HG03175 (cell line): ENCODE data around the gene CREG2.
"Not testable (repeated sequence)": the region's sequence is repeated elsewhere in the genome, so short reads cannot be mapped to it uniquely, and the experiment has no call there.

Source experiments
- ATAC-seq: cut with Tn5 transposase; IDR thresholded peaks from one replicate; pipeline ENCODE4 v1.9.1; 2021; ENCODE audit warnings: mild to moderate bottlenecking, moderate library complexity; ENCODE audit not compliant: unreplicated experiment

The CREG2 gene

DNA sequence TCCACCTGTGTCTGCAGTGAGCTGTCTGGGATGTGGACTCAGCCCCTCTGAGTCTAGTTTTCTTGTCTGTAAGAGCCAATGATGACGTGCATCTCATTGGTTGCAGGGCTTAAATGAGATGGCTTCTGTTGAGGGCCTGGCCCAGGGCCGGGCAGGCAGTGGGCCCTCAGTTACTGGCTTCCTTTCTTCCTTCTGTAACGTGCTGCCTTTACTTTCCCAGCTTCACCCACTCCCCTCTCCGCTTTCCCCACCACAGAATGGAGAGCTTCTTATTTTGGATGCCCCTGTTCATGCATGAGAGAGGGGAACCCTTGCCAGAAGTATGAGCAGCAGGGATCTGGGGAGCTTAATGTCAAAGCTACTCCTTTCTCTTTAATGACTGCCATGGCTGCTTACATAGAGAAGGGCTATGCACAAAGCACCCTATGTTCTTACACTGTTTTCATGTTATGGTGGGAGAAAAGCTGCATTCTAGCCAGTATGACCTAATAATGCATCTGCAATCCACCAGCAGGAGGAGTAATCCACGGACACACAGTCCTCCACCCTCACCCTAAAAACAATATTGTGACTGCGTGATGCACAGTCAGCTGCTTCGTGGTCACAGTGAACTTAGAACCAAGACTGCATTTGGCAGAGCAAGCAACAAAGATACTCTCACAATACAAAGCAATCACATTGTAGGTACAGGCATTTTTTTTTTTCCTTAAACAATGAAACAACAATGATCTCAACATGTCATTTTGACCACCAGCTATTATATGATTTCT lies 37.2 kb downstream of the CREG2 start:
- no peak for ATAC-seq

DNA sequence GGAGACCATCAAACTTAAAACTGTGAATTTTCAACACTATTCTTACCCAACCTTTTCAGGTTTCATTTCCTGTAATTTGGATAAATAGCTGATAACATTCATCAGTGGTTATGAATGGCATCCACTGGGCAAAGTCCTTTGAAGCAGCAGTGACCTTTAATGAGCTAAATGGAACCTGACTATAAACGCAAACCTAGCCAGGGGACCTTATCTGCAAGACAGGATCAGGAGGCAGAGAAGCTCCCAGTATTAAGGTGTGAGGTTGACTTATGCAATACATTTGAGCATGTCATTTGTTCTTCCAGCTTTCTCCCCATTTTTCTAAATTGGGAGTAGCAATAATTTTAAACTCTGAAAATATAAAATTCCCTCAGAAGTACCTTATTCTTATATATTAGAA lies 38.4 kb downstream of the CREG2 start:
- ATAC-seq = no peak

DNA sequence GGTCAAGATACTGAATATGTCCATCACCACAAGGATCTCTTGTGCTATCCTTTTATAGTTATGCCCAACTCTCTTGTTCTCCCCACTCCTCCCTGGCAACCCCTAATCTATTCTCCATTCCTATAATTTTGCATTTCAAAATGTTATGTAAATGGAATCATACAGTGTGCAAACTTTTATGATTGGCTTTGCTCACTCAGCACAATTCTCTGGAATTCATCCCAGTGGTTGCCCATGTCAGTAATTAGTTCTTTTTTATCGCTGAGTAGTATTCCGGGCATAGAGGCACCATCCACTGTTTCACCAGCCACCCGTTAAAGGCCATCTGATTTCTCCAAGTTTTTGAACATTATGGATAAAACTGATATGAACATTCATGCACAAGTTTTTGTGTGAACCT lies 40.4 kb downstream of the CREG2 start:
- no peak for ATAC-seq

DNA sequence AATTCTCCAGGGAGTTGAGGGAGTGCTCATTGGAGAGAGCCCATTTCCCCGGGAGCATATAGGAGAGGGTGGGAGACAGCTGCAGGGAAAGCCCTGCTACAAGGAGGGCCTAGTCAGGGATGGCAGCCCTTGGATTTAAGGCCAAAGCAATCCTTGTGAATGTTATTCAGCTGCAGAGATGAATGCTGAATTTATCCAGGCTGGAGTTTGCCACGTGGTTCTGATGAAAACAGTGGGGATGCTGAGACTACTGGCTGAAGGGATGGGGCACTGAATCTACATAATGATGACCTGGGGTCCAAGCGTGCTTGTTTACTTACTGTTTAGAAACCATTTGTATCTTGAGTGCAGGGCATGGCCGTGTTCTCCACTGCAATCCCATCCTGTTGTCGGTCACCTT lies 43.2 kb downstream of the CREG2 start:
- no peak for ATAC-seq

DNA sequence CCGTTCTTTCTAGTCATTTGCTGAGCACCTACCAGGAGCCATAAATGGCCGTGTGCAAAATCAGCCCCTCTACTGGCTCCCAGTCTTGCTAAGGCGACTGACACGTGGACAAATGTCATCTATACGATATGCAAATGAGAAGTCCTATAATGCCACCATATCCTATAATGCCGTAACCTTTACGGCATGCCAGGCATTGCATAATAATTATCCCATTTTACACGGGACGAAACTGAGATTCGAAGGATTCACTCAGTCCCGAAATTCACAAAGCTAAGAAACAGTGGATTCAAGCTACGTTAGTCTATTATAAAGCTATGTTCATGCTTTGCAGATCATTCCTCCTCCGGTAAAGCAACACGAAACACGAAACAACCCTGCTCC lies 44.7 kb downstream of the CREG2 start:
- ATAC-seq = no peak

DNA sequence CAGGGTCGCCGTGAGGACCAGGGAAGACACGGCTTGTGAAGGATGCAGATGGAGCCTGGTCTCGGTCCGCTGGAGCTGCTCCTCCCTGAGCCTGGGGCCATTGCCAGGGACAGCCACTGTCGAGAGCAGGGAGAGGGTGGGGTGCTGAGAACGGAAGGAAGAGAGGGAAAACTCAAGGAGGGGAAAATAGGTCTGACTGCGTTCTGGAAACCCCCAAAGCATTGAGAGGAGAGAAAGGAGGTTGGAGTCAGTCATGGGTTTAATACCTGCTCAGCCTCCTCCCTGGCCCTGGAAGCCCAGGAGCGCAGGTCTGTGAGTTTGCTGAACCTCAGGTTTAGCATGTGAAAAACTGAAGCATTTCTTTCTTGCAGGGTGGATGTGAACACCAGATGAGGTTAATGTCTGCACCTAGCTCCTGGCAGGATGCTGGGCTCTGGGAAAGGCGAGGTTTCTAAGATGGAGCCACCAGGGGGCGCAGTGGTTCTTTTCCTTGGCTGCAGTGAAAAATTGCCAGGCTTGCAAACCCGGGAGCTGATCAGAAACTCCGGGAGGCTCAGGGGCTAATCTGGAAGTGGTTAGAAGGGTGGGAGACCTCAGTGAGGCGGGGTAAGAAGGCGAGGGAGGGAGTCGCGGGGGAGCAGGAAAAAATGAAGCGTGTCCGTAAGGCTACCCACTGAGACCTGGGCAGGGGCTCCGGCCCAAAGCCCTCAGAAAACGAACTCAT lies 45.2 kb downstream of the CREG2 start:
- ATAC-seq = no peak

DNA sequence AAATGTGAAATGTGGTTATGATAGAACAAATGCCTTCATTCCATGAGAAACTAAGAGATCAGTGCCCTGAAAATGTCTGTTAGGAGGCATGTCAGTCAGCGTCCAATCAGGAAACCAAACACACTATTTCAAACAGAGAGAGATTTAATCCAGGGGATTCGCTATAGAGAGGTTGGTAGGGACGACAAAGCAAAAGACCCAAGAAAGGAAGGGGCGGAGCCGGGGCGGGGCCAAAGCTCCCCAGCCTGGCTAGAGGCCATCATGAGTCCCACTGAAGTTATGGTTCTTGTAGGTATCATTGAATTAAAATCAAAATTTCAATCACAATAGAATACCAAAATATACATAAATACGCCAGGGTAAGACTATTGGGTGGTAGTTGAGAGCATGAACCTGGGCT lies 45.9 kb downstream of the CREG2 start:
- no peak for ATAC-seq

DNA sequence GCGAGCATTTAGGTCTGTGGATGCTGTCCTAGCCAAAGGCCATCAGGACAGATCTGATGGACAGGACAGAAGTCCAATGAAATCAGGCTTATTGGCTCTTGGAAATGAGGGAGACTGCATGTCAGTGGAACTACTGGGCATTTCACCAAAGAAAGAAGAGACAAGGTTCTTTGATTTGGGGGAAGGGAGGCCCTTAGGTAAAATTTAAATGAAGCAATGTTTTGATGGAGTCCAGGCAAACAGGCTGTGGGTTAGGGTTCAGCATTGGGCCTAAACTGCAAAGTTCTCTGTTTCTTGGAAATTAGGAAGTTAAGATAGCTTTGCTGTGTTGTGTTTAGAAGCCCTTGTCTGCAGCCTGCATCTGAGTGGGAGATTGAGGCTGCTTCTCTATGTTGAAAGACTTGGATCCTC lies 47.2 kb downstream of the CREG2 start:
- no peak for ATAC-seq

DNA sequence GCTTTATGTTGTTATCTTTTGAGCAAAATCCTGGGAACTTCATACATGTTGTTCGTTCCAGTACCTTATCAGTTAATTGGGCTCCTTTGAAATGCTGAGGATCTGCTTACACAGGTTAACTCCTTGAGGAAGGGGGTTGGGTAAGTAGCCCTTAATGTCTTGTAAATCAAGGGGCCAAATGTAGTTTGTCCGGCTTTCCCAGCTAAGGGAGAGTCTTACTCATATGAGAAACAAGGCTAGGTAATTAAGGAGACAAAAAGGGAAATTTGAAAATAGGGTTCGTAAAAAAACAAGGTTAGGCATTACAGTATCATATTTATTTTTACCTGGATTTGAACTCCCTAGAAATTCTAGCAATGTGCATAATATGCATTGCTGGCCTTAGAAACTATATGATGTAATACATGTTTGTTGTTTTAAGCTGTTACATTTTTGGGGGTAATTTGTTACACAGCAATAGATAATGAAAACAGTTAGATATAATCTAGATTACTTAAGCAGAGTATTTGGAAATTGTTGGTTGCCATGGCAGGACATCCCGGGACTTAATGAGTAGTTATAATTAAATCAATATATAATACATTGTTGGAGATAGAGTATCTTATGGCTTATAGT lies 47.9 kb downstream of the CREG2 start:
- ATAC-seq = no peak

DNA sequence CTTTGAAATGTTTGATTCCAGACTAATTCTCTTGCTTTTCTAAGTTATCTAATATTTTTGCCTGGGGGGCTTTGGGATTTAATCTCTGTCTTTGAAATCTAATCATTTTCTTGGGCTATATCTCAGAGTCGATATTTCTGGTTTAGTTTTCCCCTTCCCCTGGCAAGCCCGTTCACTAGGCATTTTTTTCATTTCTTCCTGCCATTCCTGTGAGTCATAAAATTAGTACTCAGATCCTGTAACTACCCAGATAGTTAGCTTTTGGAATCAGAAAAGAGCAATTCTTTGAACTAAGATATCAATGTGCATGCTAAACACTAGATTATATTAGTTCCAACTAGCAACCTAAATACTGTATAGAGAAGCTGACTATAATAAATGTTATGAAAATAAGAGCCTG lies 49.4 kb downstream of the CREG2 start:
- no peak for ATAC-seq

DNA sequence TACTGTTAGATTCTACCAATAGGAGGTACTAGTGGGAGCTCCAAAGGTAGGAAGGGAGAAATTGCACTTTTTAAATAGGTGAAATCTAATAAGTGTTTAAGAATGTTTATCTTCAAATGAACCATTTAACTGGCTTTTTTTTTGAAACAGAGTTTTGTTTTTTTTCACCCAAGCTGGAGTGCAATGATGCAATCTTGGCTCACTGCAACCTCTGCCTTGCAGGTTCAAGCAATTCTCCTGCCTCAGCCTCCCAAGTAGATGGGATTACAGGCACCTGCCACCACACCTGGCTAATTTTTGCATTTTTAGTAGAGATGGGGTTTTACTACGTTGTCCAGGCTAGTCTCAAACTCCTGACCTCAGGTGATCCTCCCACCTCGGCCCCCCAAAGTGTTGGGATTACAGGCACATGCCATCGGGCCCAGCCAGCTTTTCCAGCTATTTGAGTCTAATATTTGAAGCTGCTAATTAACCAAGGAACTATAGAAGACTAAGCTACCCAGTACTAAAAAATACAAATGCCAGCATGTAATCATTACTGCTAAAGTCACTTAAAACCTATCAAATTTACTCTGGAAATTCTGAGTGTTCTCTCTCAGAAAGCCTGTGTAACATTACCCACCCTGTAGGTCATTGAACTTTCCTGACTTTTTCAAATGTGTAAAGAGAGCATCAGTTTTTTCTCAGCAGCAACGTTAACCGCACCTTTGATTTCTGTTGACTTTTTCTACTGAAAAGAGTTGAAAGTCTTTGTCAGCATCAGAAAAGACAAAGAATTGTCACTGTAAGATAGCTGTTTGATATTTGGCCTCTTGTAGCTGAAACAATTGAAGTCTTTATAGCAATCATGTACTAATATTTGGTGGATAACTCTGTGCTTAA lies 54.2 kb downstream of the CREG2 start:
- no peak for ATAC-seq

DNA sequence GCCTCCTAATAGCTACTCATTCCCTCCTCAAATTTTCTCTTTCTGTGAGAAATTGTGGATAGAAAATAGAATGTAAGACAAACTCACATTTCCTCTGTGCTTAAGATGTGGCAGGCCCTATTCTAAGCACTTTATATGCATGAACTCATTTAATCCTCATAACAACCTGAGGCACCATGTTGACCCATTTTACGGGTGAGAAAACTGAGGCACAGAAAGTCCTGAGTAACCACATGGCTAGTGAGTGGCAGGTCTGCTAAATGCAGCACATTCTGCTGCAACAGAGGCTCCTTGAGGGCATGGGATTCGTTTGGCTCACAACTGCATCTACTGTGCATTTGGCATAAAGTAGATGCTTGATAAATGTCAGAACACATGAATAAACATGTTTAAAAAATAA lies 56.1 kb downstream of the CREG2 start:
- ATAC-seq = no peak

DNA sequence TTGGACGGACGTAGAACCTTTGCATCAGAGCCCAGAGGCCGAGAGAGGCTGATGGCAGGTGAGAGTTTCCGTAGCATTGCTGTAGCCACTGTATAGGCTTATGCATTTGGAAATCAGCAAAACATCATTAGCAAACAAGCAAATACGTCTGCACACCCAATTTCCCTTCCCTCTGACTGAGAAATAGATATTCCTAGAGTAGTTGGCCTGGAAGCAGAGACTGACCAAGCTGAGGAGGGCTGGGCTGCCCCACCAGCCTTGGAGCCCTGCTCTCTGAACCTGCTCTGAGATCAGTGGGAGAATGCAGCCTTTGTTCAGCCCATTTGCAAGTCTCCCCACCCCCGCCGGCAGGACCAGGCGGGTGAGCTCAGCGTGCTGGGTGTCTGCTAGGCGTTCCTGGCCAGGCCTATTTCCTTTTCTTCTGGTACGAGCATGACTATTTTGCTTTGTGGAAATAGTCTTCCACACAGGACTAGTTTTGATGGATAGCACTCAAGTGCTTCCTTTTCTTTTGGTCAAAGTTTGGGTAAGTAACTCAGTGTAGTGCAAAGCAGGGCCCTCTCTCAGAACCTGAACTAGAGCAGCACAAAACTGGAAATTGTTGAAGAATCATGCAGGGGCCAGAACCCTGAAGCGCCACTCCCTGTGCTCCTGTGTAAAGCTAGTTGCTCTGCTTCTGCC lies 56.9 kb downstream of the CREG2 start:
- no peak for ATAC-seq

DNA sequence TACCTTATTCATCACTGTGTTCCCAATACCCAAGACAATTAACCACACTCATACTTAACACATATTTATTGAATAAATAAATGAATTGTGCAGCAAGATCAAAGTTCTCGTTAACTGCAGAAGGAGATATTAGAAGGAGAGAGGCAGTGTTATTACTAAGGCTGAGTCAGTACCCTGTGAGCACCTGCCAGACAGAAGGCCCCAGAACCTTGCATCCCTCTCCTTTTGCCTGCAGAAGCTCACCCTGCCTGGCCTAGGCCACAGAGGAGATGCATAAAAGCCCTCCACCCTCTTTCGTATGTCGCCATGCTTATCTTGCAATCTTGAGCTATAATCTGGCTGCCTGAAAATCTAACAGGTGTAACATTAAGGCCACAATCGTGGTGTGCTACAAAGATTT lies 58.3 kb downstream of the CREG2 start:
- no peak for ATAC-seq

DNA sequence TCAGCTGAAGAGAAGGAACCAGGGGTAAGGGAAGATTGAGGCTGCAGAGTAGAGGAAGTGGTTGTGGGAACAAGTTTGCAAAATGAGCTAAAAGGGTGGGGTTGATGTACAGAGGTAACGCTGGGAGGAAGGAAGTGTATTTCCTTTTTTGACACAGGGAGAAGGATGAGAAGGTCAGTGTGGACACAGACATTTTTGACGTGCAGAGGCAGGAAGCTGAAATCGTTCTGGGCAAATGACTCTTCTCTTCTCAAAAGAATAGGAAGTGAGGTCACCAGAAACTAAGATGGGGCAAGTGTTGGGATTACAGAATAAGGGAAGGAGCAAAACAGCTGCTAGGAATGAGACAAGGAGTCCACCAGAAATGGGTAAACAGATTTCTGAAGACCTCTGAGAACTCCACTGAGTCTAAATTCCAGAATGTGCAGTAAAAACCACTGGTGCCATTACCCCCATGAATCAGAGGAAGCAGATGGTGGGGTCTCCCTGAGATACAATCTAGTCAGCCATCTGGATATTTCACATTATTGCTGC lies 58.8 kb downstream of the CREG2 start:
- no peak for ATAC-seq

DNA sequence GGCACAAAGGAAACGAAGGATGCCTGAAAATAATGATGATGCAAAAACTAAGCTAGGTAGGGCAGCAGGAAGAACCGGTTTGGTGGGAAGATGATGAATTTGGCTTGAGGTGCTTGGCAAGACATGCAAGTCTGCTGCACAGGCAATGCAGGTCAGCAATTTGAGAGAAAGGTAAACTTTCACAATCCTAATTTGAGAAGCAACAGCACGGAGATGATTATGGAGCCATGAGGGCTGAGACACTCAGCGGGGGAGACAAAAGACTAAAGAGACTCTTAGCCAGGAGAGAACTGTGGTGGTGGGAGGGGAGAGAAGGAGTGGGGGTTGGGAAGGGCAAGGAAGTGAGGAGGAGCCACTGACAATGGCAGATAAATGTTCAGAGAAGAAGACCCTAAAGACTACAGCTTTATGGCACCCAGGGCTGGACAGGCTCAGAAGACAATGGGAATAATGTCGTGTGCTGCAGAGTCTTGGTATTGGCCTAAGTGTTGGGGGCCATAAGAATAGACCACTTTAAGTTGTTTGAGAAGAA lies 59.4 kb downstream of the CREG2 start:
- ATAC-seq = no peak

DNA sequence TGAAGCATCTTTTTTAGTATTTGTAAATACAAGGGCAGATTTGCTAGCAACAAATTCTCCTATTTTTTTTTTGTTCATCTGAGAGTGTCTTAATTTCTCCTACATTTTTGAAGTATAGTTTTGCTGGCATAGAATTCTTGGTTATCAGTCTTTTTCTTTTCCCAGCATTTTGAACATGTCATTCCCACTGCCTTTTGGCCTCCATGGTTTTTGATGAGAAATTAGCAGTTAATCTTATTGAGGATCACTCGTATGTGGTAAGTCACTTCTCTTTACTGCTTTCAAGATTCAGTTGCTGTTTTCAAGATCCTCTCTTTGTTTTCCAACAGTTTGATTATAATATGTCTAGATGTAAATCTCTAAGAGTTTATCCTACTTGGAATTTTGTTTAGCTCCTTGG lies 61.9 kb downstream of the CREG2 start:
- ATAC-seq = no peak

DNA sequence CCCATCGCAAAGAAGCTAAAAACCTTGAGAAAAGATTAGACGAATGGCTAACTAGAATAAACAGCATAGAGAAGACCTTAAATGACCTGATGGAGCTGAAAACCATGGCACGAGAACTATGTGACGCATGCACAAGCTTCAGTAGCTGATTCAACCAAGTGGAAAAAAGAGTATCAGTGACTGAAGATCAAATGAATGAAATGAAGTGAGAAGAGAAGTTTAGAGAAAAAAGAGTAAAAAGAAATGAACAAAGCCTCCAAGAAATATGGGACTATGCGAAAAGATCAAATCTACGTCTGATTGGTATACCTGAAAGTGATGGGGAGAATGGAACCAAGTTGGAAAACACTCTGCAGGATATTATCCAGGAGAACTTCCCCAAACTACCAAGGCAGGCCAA lies 70.7 kb downstream of the CREG2 start:
- not testable (repeated sequence) for ATAC-seq

DNA sequence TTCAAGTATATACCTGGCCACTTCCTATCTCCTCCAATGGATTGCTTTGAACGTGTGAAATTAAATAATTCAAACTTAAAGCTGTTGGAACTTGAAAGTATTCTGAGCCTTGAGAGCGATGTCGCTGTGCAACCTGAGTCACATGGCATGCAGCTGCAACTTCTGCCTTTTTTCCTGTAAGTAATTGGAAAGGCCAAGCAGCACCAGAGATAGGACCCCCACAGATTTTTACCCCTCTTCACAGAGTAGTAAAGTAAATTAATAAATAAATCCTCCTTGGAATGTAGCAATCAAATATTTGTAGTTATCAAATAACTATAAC lies 75.6 kb downstream of the CREG2 start:
- ATAC-seq = no peak
